GM21390 (cell line): Measurements from ENCODE around the gene HP.

Experiments
- ATAC-seq: cut with Tn5 transposase; IDR thresholded peaks from one replicate; pipeline ENCODE4 v1.9.1; 2021; ENCODE audit not compliant: unreplicated experiment

Gene HP

DNA sequence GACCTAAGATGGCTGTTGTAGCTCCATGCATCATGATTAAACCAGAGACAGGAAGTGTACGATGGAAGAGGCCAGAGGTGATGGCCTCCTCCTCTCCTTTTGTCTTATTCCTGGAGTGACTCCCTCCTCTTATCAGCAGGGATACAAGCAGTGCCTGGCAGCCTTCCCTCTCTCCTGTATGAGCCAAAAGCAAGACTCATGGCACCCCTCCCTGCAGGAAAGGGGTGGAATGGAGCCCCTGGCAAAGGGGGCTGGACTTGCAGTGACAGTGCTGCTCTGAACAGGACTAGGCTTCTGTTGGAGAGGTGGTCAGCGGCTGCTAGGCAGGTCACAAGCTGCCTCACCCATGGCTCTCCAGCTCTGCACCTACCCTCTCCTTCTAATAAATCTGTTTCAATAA is 30.7 kb downstream of the HP start:
- no peak for ATAC-seq

GRCh38 chr16:72091217-72091616 is 36.9 kb downstream of the HP start:
- ATAC-seq, result no peak

DNA sequence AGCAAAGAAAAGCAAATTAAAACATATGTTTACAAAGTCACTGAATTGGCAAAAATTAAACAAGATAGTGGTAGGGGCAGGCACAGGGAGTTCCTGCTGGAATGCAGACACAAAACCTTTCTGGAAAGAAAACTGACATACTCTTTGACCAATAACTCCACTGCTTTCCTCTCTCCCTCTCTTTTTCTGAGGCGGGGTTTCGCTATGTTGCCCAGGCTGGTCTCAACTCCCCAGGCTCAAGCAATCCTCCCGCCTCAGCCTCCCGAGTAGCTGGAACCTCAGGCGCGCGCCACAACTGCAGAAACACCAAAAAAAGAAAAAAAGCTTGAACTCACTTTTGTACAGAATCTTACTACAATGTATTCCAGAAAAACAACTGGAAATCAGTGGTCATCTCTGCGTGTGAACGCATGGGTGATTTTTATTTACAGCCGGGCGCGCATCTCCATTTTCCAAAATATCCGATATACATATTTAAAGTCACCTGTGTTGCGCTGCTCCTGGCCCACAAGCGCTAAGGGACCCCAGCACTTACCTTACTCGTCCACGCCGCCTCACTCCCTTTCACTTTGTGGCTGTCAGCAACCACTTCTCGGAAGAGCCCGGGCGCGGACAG is 38.6 kb downstream of the HP start:
- no peak for ATAC-seq

DNA sequence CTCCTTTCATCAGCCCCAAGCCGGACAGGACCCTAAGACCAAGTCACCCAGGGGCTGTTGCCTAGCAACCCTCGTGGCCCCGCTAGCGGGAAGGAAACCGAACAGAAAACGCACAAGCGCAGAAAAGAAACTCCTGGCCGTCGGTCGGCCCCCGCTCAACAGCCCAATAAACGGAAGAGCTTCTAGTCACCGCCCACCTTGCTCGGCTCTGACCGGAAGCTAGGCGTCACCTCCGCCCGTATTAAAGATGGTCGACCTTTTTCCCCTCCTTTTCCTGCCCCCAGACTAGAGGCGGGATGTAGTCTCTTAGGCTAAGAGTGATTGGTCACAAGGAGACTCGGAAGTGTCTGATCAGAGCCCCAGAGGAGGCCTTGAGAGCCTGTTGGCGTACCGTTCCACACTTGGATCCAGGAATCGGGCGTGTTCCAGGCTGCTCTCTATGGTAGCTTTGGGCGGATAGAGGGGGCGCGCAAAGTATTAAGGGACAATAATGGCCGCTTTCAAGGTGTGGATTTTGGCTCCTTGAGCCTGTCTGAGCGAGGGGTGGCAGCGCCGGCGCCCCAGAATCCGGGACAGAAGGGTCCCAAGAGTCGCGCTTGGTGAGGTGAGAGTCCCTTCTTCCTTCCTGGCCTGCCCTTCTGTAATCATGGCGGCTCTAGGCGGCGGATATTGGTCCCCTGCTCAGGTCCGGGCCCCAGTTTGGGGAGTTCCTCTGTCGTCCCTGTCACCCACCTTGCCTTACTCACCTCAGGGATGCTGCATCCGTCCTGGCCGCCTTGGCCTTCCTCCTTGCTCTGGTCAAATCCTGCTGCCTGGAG is 39.4 kb downstream of the HP start, which contains the start of the genes DHX38 and TXNL4B:
Gene DHX38, plus strand, starts transcription at position 400 of the 818 bp plus-strand sequence. CDS start 2,311 bp downstream, outside the sequence.
Gene TXNL4B, minus strand, starts transcription at position 173 of the 818 bp plus-strand sequence. CDS start 2,871 bp downstream, outside the sequence.
- peak; percentile 97 for ATAC-seq

DNA sequence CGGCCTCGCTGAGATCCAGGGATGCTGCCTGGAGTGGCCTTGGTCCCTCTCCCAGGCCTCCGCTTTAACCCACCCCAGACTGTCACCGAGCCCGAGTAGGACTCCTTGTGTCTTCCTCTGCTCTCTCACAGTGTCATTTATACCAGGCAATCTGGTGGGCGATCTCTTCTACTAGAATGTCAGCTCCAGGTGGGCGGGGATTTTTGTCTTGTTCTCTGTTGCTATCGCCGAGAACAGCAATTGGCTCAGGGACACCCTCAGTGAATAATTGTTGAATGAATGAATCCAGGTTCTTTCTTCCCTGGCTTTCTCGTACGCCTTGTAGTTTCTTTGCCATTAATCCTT is 39.9 kb downstream of the HP start:
- no peak for ATAC-seq

GRCh38 chr16:72098936-72099335 is 44.6 kb downstream of the HP start:
- ATAC-seq, result no peak

GRCh38 chr16:72099377-72099818 is 45.1 kb downstream of the HP start:
- ATAC-seq, result no peak

DNA sequence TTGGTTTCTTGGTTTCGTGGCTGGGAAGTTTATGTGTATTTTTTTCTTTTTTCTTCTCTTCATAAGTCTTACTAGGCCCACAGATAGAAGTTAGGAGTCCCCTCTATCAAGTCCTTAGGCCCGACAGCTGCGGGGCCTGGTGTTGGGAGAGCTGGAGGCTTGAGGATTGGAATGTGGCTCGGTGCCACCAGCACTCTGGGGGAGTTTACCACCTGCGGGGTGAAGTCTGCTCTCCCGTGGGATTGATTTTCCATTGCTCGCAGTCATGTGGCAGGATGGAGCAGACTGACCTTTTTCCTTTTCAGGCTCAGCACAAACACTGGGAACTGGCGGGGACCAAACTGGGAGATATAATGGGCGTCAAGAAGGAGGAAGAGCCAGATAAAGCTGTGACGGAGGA is 46.9 kb downstream of the HP start:
- ATAC-seq, result no peak

- ATAC-seq, result no peak
Observed at GRCh38 chr16:72104905-72105304, 50.6 kb downstream of the HP start.

GRCh38 chr16:72105978-72106377 is 51.7 kb downstream of the HP start:
- no peak for ATAC-seq

DNA sequence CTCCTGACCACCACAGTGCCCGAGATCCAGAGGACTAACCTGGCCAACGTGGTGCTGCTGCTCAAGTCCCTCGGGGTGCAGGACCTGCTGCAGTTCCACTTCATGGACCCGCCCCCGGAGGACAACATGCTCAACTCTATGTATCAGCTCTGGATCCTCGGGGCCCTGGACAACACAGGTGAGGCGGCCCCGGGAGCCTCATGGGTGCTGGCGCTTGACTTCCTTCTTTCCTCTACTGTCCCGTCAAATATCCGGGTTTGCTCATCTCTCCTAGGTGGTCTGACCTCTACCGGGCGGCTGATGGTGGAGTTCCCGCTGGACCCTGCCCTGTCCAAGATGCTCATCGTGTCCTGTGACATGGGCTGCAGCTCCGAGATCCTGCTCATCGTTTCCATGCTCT is 53.1 kb downstream of the HP start:
- no peak for ATAC-seq

DNA sequence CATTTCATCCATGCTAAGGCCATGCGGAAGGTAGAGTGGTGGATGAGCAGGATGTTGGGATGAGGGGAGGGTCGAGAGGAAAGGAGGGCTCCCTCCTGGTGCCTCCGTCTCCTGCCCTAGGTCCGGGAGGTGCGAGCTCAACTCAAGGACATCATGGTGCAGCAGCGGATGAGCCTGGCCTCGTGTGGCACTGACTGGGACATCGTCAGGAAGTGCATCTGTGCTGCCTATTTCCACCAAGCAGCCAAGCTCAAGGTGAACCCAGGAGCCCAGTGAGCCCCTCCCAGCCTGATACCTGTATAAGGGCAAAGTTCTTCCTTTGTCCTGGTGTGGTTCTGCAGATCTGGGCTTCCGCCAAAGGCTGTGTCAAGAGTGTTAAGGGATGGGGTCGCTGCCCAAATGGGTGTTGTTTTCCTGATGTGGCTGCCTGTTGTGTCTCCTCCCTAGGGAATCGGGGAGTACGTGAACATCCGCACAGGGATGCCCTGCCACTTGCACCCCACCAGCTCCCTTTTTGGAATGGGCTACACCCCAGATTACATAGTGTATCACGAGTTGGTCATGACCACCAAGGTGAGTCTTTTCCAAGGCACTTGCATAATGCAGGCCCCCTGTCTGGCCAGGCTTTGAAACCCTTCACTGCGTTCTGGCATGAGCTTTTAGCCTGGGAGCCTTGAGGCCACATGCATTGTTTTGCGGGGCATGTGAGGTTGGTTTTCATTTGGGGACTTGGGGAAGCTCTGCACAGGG is 54.2 kb downstream of the HP start:
- ATAC-seq, result no peak

DNA sequence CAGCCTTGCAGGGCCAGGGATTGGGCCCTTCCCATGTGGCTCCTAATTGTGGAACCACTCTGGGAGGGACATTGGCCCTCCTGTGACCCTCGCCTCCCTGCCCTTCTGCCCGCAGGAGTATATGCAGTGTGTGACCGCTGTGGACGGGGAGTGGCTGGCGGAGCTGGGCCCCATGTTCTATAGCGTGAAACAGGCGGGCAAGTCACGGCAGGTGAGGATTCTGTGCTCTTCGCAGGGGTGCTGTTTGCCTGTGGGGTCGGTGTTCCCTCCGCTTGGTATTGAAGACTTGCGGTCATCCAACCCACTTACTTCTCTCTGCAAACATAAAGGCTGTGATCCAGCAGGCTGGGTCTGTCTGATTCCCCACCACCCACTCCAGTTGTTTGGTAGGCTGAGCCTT is 55.0 kb downstream of the HP start:
- ATAC-seq, result no peak

DNA sequence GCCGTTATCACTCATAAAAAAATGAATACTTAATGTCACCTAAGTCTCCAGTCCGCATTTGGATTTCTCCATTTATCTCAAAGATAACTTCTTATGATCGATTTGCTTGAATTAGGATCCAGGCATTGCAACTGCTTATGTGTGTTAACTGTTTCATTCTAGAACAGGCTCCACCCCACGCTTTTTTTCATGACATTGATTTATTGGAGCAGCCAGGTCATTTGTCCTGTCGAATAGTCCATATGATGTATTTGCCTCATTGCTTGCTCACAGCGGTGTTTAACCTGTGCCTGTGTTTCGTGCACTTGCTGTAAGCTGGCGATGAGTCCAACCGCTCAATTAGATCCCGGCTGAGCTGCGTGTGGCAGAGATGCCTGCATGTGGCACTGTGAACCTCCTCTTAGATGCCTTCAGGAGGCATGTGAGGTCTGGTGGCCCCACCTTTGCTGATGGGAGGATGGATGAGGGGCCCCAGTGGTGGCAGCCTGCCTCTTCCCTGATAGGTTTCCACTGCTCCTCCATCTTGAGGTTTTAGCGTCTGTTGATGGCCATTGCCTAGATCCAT is 55.7 kb downstream of the HP start:
- no peak for ATAC-seq
